ENCODE results near the gene KIRREL3.

- TF ChIP-seq CTCF (IDR thresholded peaks at IDR 0.05; ENCODE audit: low read depth, low read length): no peak
- TF ChIP-seq EZH2phosphoT487 (IDR thresholded peaks at IDR 0.05; ENCODE audit: low read depth): no peak
Measured at GRCh38 chr11:126756421-126756820, 244.1 kb downstream of the KIRREL3 start.
